ENCODE measurements around the gene NCF4.

NCF4 gene

GRCh38 chr22:36860821-36861659, at the start of gene NCF4:
Gene NCF4 (plus strand): TSS chr22:36861006. CDS start chr22:36861172, 166 bp downstream.
- peak; percentile 67 to 96 for DNase-seq

GRCh38 chr22:36811094-36811800, 49.6 kb upstream of the NCF4 start:
- no peak for DNase-seq

- no peak for DNase-seq
These were observed 46.0 kb upstream of the NCF4 start for GRCh38 chr22:36814801-36815200.

GRCh38 chr22:36815558-36816338, 45.1 kb upstream of the NCF4 start:
- no peak for DNase-seq

GRCh38 chr22:36816339-36816635, 44.5 kb upstream of the NCF4 start:
- DNase-seq, result no peak

GRCh38 chr22:36816636-36817524, 43.9 kb upstream of the NCF4 start, which contains the start of gene PVALB:
Gene PVALB (minus strand): TSS chr22:36817035. CDS start chr22:36817005, 30 bp downstream.
- no peak for DNase-seq

GRCh38 chr22:36817525-36817848, 43.3 kb upstream of the NCF4 start:
- no peak for DNase-seq

GRCh38 chr22:36818010-36818642, 42.7 kb upstream of the NCF4 start:
- DNase-seq, result no peak

- DNase-seq, result no peak
These were observed 41.7 kb upstream of the NCF4 start for GRCh38 chr22:36819112-36819511.

- no peak for DNase-seq
These were observed 38.2 kb upstream of the NCF4 start for GRCh38 chr22:36822581-36822980.

GRCh38 chr22:36823186-36823839, 37.5 kb upstream of the NCF4 start:
- no peak for DNase-seq

- no peak for DNase-seq
These were observed 36.2 kb upstream of the NCF4 start for GRCh38 chr22:36824655-36825054.

- DNase-seq, result no peak
These were observed 34.5 kb upstream of the NCF4 start for GRCh38 chr22:36826262-36826661.

GRCh38 chr22:36828815-36829214, 32.0 kb upstream of the NCF4 start:
- DNase-seq, result no peak

- DNase-seq, result no peak
These were observed 31.3 kb upstream of the NCF4 start for GRCh38 chr22:36829370-36830002.

- DNase-seq, result no peak
These were observed 30.2 kb upstream of the NCF4 start for GRCh38 chr22:36830601-36831000.

GRCh38 chr22:36831206-36831605, 29.6 kb upstream of the NCF4 start:
- DNase-seq, result no peak

GRCh38 chr22:36831717-36832116, 29.1 kb upstream of the NCF4 start:
- DNase-seq, result no peak

GRCh38 chr22:36833073-36833472, 27.7 kb upstream of the NCF4 start:
- DNase-seq, result peak in 1 of 2 donors; percentile 55

GRCh38 chr22:36835903-36836302, 24.9 kb upstream of the NCF4 start:
- no peak for DNase-seq
